Measurements from ENCODE around the gene DIP2B. TPM values are rescaled to one million over a fixed set of nuclear protein-coding genes. Genes with fewer than 3 reads are reported as not detected.

Gene DIP2B
- total and polyA plus RNA-seq, 2 donors (not counting 1 experiment from before 2014, with no cell fraction given) = 12.6 to 21.0 TPM

GRCh38 chr12:50619610-50619958 lies 114.8 kb downstream of the DIP2B start:
- no peak overlapping the region for H3K4me3 ChIP-seq (replicated peaks in 1 of 4; ENCODE audit: control extremely low read depth in 1 of 4, insufficient read depth in 1 of 4, low read depth in 3 of 4, low read length in 4 of 4)
- no peaks in the 10 kb centered on the region for H3K9me3 ChIP-seq (ENCODE audit: control insufficient read depth, insufficient read depth, low read depth, low read length)
- H2AFZ ChIP-seq (ENCODE audit: low read length) = no peak overlapping the region
- no peaks in the 10 kb centered on the region for H3K27me3 ChIP-seq (ENCODE audit: control insufficient read depth, insufficient read depth, low read length)
- H4K20me1 ChIP-seq (ENCODE audit: control insufficient read depth, extremely low read depth, insufficient read depth, low read length) = no peaks in the 10 kb centered on the region
- no peak overlapping the region for H3K9ac ChIP-seq (ENCODE audit: insufficient read depth, low read length)
- no peak for TF ChIP-seq CTCF (conservative IDR thresholded peaks at IDR 0.05 in 1 of 2, IDR thresholded peaks at IDR 0.05 in 1 of 2; ENCODE audit: low read depth in 1 of 2, low read length in 2 of 2)
- TF ChIP-seq EZH2 (IDR thresholded peaks at IDR 0.05; ENCODE audit: low read length, missing control alignments) = no peak
- no peak for DNase-seq (ENCODE audit: low read depth in 2 of 2)
- no peaks in the 10 kb centered on the region for H3K36me3 ChIP-seq (ENCODE audit: control insufficient read depth, insufficient read depth, low read length)
- H3K27ac ChIP-seq (ENCODE audit: insufficient read depth, low read length) = no peak overlapping the region
- H3K4me1 ChIP-seq (ENCODE audit: control insufficient read depth, extremely low read depth, insufficient read depth, low read length) = peaks cover 10% of the 10 kb centered on the region
- H3K4me2 ChIP-seq (ENCODE audit: extremely low read depth, insufficient read depth, low read length) = no peak overlapping the region
- H3K79me2 ChIP-seq (ENCODE audit: control insufficient read depth, insufficient read depth, low read length) = no peaks in the 10 kb centered on the region

GRCh38 chr12:50620109-50620977 lies 115.6 kb downstream of the DIP2B start:
- Histone ChIP-seq H3K9me3 (ENCODE audit: control insufficient read depth, insufficient read depth, low read depth, low read length) (no peaks in the 10 kb centered on the region), H3K79me2 (ENCODE audit: control insufficient read depth, insufficient read depth, low read length) (no peaks in the 10 kb centered on the region), H4K20me1 (ENCODE audit: control insufficient read depth, extremely low read depth, insufficient read depth, low read length) (no peaks in the 10 kb centered on the region), H3K4me2 (ENCODE audit: extremely low read depth, insufficient read depth, low read length) (peak overlapping the region; percentile 17), H2AFZ (ENCODE audit: low read length) (no peak overlapping the region), H3K9ac (ENCODE audit: insufficient read depth, low read length) (no peak overlapping the region), H3K36me3 (ENCODE audit: control insufficient read depth, insufficient read depth, low read length) (no peaks in the 10 kb centered on the region), H3K4me3 (replicated peaks in 1 of 4; ENCODE audit: control extremely low read depth in 1 of 4, insufficient read depth in 1 of 4, low read depth in 3 of 4, low read length in 4 of 4) (no peak overlapping the region), H3K27me3 (ENCODE audit: control insufficient read depth, insufficient read depth, low read length) (no peaks in the 10 kb centered on the region), H3K4me1 (ENCODE audit: control insufficient read depth, extremely low read depth, insufficient read depth, low read length) (peaks cover 10% of the 10 kb centered on the region), H3K27ac (ENCODE audit: insufficient read depth, low read length) (no peak overlapping the region)
- TF ChIP-seq CTCF (conservative IDR thresholded peaks at IDR 0.05 in 1 of 2, IDR thresholded peaks at IDR 0.05 in 1 of 2; ENCODE audit: low read depth in 1 of 2, low read length in 2 of 2) (peak; percentile 21 to 22), EZH2 (IDR thresholded peaks at IDR 0.05; ENCODE audit: low read length, missing control alignments) (no peak)
- DNase-seq (ENCODE audit: low read depth in 2 of 2) = peak; percentile 85 to 98

GRCh38 chr12:50620978-50621360 lies 116.2 kb downstream of the DIP2B start:
- Histone ChIP-seq H3K27me3 (ENCODE audit: control insufficient read depth, insufficient read depth, low read length) (no peaks in the 10 kb centered on the region), H3K4me2 (ENCODE audit: extremely low read depth, insufficient read depth, low read length) (no peak overlapping the region), H3K27ac (ENCODE audit: insufficient read depth, low read length) (no peak overlapping the region), H3K4me1 (ENCODE audit: control insufficient read depth, extremely low read depth, insufficient read depth, low read length) (peaks cover 10% of the 10 kb centered on the region), H3K79me2 (ENCODE audit: control insufficient read depth, insufficient read depth, low read length) (no peaks in the 10 kb centered on the region), H3K9me3 (ENCODE audit: control insufficient read depth, insufficient read depth, low read depth, low read length) (no peaks in the 10 kb centered on the region), H3K9ac (ENCODE audit: insufficient read depth, low read length) (no peak overlapping the region), H2AFZ (ENCODE audit: low read length) (no peak overlapping the region), H4K20me1 (ENCODE audit: control insufficient read depth, extremely low read depth, insufficient read depth, low read length) (no peaks in the 10 kb centered on the region), H3K4me3 (replicated peaks in 1 of 4; ENCODE audit: control extremely low read depth in 1 of 4, insufficient read depth in 1 of 4, low read depth in 3 of 4, low read length in 4 of 4) (no peak overlapping the region), H3K36me3 (ENCODE audit: control insufficient read depth, insufficient read depth, low read length) (no peaks in the 10 kb centered on the region)
- TF ChIP-seq EZH2 (IDR thresholded peaks at IDR 0.05; ENCODE audit: low read length, missing control alignments) (no peak), CTCF (conservative IDR thresholded peaks at IDR 0.05 in 1 of 2, IDR thresholded peaks at IDR 0.05 in 1 of 2; ENCODE audit: low read depth in 1 of 2, low read length in 2 of 2) (no peak)
- DNase-seq (ENCODE audit: low read depth in 2 of 2) = no peak
